Measurements from ENCODE around the gene KAT6B.
"Not testable (repeated sequence)": the region's sequence is repeated elsewhere in the genome, so short reads cannot be mapped to it uniquely, and the experiment has no call there.

KAT6B gene

GRCh38 chr10:74859546-74859945 lies 33.1 kb downstream of the KAT6B start:
- DNase-seq (ENCODE audit: low read depth in 2 of 2): no peak

GRCh38 chr10:74862625-74863024 lies 36.2 kb downstream of the KAT6B start:
- DNase-seq (ENCODE audit: low read depth in 2 of 2): no peak

GRCh38 chr10:74863551-74863950 lies 37.2 kb downstream of the KAT6B start:
- DNase-seq (ENCODE audit: low read depth in 2 of 2): no peak

GRCh38 chr10:74867351-74867750 lies 41.0 kb downstream of the KAT6B start:
- no peak for DNase-seq (ENCODE audit: low read depth in 2 of 2)

- no peak for DNase-seq (ENCODE audit: low read depth in 2 of 2)
Observed at GRCh38 chr10:74868392-74868977, 42.1 kb downstream of the KAT6B start.

GRCh38 chr10:74869635-74870034 lies 43.2 kb downstream of the KAT6B start:
- DNase-seq (ENCODE audit: low read depth in 2 of 2): no peak

- DNase-seq (ENCODE audit: low read depth in 2 of 2): no peak
Observed at GRCh38 chr10:74870191-74870590, 43.8 kb downstream of the KAT6B start.

- no peak for DNase-seq (ENCODE audit: low read depth in 2 of 2)
Observed at GRCh38 chr10:74871595-74872382, 45.4 kb downstream of the KAT6B start.

- DNase-seq (ENCODE audit: low read depth in 2 of 2): no peak
Observed at GRCh38 chr10:74873803-74874454, 47.5 kb downstream of the KAT6B start.

GRCh38 chr10:74874649-74875048 lies 48.2 kb downstream of the KAT6B start:
- no peak for DNase-seq (ENCODE audit: low read depth in 2 of 2)

- no peak for DNase-seq (ENCODE audit: low read depth in 2 of 2)
Observed at GRCh38 chr10:74875068-74875467, 48.7 kb downstream of the KAT6B start.

GRCh38 chr10:74875966-74876365 lies 49.6 kb downstream of the KAT6B start:
- no peak for DNase-seq (ENCODE audit: low read depth in 2 of 2)

GRCh38 chr10:74877054-74877453 lies 50.7 kb downstream of the KAT6B start:
- not testable (repeated sequence) for DNase-seq (ENCODE audit: low read depth in 2 of 2)

- no peak for DNase-seq (ENCODE audit: low read depth in 2 of 2)
Observed at GRCh38 chr10:74877898-74878297, 51.5 kb downstream of the KAT6B start.

- no peak for DNase-seq (ENCODE audit: low read depth in 2 of 2)
Observed at GRCh38 chr10:74880041-74880440, 53.6 kb downstream of the KAT6B start.

GRCh38 chr10:74881253-74881884 lies 55.0 kb downstream of the KAT6B start:
- no peak for DNase-seq (ENCODE audit: low read depth in 2 of 2)

- DNase-seq (ENCODE audit: low read depth in 2 of 2): no peak
Observed at GRCh38 chr10:74882427-74882826, 56.0 kb downstream of the KAT6B start.

- DNase-seq (ENCODE audit: low read depth in 2 of 2): no peak
Observed at GRCh38 chr10:74882831-74883230, 56.4 kb downstream of the KAT6B start.

- no peak for DNase-seq (ENCODE audit: low read depth in 2 of 2)
Observed at GRCh38 chr10:74883428-74883827, 57.0 kb downstream of the KAT6B start.

- DNase-seq (ENCODE audit: low read depth in 2 of 2): no peak
Observed at GRCh38 chr10:74887614-74888284, 61.3 kb downstream of the KAT6B start.

- no peak for DNase-seq (ENCODE audit: low read depth in 2 of 2)
Observed at GRCh38 chr10:74888962-74889661, 62.7 kb downstream of the KAT6B start.
